BJ (cell line): ENCODE results near the gene UEVLD. TPM values are rescaled to one million over a fixed set of nuclear protein-coding genes. Genes with fewer than 3 reads are reported as not detected.

ENCODE experiments used
- CTCF ChIA-PET: fragments of 350-600 bp; formaldehyde crosslinking; extraction: SDS; loops from one replicate; lab custom pipeline; 2021; ENCODE audit warnings: antibody characterized with exemption, inconsistent platforms; lab: Yijun Ruan, JAX
- POLR2A ChIA-PET: fragments of 300-600 bp; sonication (Branson Sonifier 250); formaldehyde crosslinking; extraction: SDS; loops from one replicate; lab custom pipeline; 2021; ENCODE audit warnings: antibody characterized with exemption; lab: Charles Lee
- DNase-seq: peaks from one replicate; pipeline ENCODE4 v3.0.0-alpha.2; 2011; ENCODE audit warnings: low read depth
- H3K27me3 ChIP-seq: 2 replicates; pipeline ENCODE4 v1.6.0; 2011; ENCODE audit warnings: low read length; ENCODE audit not compliant: control insufficient read depth, insufficient read depth
- H3K36me3 ChIP-seq: 2 replicates; pipeline ENCODE4 v1.5.1; 2011; ENCODE audit warnings: low read length; ENCODE audit not compliant: control insufficient read depth, insufficient read depth
- H3K4me3 ChIP-seq: 2 replicates; pipeline ENCODE4 v1.5.1; 2011; ENCODE audit warnings: low read depth, mild to moderate bottlenecking, control low read depth, low read length
- polyA plus RNA-seq: library from polyadenylated mRNA; depleted of rRNA; stranded (reverse); fragments of >200 nt; gene quantifications from 2 replicates; pipeline ENCODE4 v1.2.3, GENCODE V29; 2011
- TF ChIP-seq, protein P1 (sequence below): IDR thresholded peaks from 2 replicates; pipeline ENCODE4 v1.5.1; 2011; ENCODE audit warnings: low read depth, mild to moderate bottlenecking, control low read depth, inconsistent platforms, low read length, moderate library complexity; ENCODE audit not compliant: insufficient read depth

The UEVLD gene
- polyA plus RNA-seq, 1 experiment: 11.7 TPM

- no peaks in the 10 kb centered on the region for H3K27me3 ChIP-seq
- TF ChIP-seq, protein P1, sequence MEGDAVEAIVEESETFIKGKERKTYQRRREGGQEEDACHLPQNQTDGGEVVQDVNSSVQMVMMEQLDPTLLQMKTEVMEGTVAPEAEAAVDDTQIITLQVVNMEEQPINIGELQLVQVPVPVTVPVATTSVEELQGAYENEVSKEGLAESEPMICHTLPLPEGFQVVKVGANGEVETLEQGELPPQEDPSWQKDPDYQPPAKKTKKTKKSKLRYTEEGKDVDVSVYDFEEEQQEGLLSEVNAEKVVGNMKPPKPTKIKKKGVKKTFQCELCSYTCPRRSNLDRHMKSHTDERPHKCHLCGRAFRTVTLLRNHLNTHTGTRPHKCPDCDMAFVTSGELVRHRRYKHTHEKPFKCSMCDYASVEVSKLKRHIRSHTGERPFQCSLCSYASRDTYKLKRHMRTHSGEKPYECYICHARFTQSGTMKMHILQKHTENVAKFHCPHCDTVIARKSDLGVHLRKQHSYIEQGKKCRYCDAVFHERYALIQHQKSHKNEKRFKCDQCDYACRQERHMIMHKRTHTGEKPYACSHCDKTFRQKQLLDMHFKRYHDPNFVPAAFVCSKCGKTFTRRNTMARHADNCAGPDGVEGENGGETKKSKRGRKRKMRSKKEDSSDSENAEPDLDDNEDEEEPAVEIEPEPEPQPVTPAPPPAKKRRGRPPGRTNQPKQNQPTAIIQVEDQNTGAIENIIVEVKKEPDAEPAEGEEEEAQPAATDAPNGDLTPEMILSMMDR: no peak
- ChIA-PET POLR2A (no interaction called here), CTCF (interaction anchor here (0.6 to 1.0 kb wide), 2 partner anchors 13 to 723 kb away, joined by 4 to 5 read pairs; no protein-coding TSS in a partner anchor)
- peaks cover 2% of the 10 kb centered on the region; the same call in 1 of the 2 replicates for H3K36me3 ChIP-seq
- no peak overlapping the region for H3K4me3 ChIP-seq
- DNase-seq: no peak
Observed at GRCh38 chr11:18564149-18564548, 24.4 kb downstream of the UEVLD start.

DNA sequence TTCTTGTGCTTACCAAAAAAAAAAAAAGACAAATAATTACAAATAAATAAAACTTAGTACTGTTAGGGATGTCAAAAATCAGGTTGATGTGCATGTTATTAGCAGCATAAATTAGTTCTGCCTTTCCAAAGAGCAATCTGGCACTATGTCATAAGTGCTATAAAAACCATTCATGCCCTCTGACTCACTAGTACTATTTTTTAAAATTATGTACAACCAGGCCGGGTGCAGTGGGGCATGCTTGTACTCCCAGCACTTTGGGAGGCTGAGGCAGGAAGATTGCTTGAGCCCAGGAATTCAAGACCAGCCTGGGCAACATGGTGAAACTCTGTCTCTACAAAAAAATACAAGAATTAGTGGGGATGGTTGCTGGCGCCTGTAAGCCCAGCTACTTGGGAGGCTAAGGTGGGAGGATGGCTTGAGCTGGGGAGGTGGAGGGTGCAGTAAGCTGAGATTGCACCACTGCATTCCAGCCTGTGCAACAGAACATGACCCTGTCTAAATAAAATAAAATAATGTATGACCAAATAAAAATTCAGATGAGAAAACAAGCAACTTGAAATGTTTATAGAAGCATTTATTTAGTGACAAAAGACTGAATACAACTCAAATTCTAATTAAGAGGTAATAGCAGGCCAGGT lies 25.3 kb downstream of the UEVLD start:
- CTCF ChIA-PET: interaction anchor here (1.0 kb wide), 1 partner anchor 12 kb away, joined by 4 read pairs; no protein-coding TSS in a partner anchor
- POLR2A ChIA-PET: no interaction called here
- Histone ChIP-seq H3K27me3 (no peaks in the 10 kb centered on the region), H3K4me3 (no peak overlapping the region), H3K36me3 (peaks cover 3% of the 10 kb centered on the region)
- DNase-seq: no peak
- TF ChIP-seq, protein P1: no peak

GRCh38 chr11:18548001-18548400 lies 40.5 kb downstream of the UEVLD start:
- H3K4me3 ChIP-seq: no peak overlapping the region
- CTCF ChIA-PET: no interaction called here
- POLR2A ChIA-PET: no interaction called here

DNA sequence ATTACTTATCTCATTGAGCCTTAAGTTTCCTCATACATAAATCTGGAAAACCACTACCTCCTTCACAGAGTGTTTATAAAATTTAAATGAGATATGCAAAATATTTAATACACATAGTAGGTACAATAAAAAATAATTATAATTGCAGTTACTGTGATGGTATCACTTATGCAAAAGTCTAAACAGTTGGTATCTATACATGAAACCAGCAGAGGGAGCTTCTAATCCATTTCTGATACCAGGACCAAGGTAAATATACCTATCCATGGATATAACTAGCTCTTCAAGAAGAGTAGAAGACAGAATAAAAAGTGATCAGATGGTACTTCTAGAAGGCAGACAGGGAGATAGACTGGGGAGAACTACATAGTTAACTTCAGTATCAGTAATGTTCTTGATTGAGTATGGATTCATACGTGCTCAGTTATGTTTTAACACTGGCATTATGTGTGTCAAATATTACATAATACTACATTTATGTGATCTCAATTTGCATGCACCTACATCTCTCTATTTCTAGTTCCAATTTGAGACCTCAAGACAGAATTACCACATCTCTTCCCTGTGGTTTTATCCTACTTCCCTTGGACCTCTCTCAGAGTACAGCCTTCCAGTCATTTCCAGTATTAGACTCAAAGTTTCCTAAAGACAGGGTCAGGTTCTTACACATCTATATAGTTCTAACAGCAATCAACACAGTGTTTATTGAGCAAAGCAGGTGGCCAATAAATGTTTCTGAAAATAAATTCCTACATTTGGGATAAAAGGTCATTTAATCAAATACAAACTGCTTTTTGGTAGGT lies 48.1 kb downstream of the UEVLD start:
- ChIA-PET CTCF (interaction anchor here (0.6 to 2.2 kb wide), 16 partner anchors 9 to 263 kb away, joined by 3 to 10 read pairs (median 4); partner anchors contain the start of gene TSG101), POLR2A (no interaction called here)
- no peaks in the 10 kb centered on the region for H3K27me3 ChIP-seq
- DNase-seq: no peak
- TF ChIP-seq, protein P1: peak; percentile 39
- no peak overlapping the region for H3K4me3 ChIP-seq
- peaks cover 2% of the 10 kb centered on the region for H3K36me3 ChIP-seq

More at GRCh38 chr11:18548001-18548400, 40.5 kb downstream of the UEVLD start:
- Histone ChIP-seq H3K36me3 (peaks cover 3% of the 10 kb centered on the region; the same call in 1 of the 2 replicates), H3K27me3 (no peaks in the 10 kb centered on the region)
- TF ChIP-seq, protein P1: no peak
- no peak for DNase-seq

DNA sequence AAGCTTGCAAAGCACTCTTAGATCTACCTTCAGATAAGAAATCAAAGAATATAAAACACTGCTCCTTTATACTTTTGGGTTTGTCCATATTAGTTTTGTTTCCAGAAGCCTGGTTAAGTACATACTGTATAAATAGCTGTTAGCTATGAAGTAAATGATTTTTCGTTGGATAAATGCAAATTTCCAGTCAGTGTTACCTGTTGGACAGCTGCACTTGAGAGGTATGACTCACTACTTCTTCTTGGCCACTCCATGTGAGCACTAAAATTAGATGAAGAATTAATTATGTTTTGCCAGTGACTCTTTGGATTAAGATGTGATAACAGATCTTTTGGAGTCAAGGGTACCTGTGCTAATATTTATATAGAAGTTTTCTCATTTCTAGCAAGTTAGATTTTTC lies 52.3 kb downstream of the UEVLD start:
- ChIA-PET POLR2A (no interaction called here), CTCF (interaction anchor here (0.9 kb wide), 1 partner anchor 9 kb away, joined by 3 read pairs; the partner anchor contains the start of gene TSG101)
- no peak for DNase-seq
- Histone ChIP-seq H3K36me3 (no peaks in the 10 kb centered on the region; the same call in 1 of the 2 replicates), H3K27me3 (no peaks in the 10 kb centered on the region), H3K4me3 (no peak overlapping the region)
- TF ChIP-seq, protein P1: no peak
